ENCODE data around the gene BANP. TPM values are rescaled to one million over a fixed set of nuclear protein-coding genes. Genes with fewer than 3 reads are reported as not detected.
"Not testable (repeated sequence)": the region's sequence is repeated elsewhere in the genome, so short reads cannot be mapped to it uniquely, and the experiment has no call there.

BANP gene
- total and polyA plus RNA-seq, 2 donors (not counting 1 experiment from before 2014, with no cell fraction given) = 9.3 to 31.0 TPM

- H3K27me3 ChIP-seq (ENCODE audit: control insufficient read depth, insufficient read depth, low read length) = no peaks in the 10 kb centered on the region
- no peak for DNase-seq (ENCODE audit: low read depth in 2 of 2)
- no peak overlapping the region for H3K4me2 ChIP-seq (ENCODE audit: extremely low read depth, insufficient read depth, low read length)
- no peaks in the 10 kb centered on the region for H3K4me1 ChIP-seq (ENCODE audit: control insufficient read depth, extremely low read depth, insufficient read depth, low read length)
- H3K9ac ChIP-seq (ENCODE audit: insufficient read depth, low read length) = no peak overlapping the region
- no peak overlapping the region for H2AFZ ChIP-seq (ENCODE audit: low read length)
- no peaks in the 10 kb centered on the region for H3K79me2 ChIP-seq (ENCODE audit: control insufficient read depth, insufficient read depth, low read length)
- no peaks in the 10 kb centered on the region for H3K9me3 ChIP-seq (ENCODE audit: control insufficient read depth, insufficient read depth, low read depth, low read length)
- no peak overlapping the region for H3K4me3 ChIP-seq (replicated peaks in 1 of 4; ENCODE audit: control extremely low read depth in 1 of 4, insufficient read depth in 1 of 4, low read depth in 3 of 4, low read length in 4 of 4)
- TF ChIP-seq CTCF (conservative IDR thresholded peaks at IDR 0.05 in 1 of 2, IDR thresholded peaks at IDR 0.05 in 1 of 2; ENCODE audit: low read depth in 1 of 2, low read length in 2 of 2) (no peak), EZH2 (IDR thresholded peaks at IDR 0.05; ENCODE audit: low read length, missing control alignments) (no peak)
- no peaks in the 10 kb centered on the region for H3K36me3 ChIP-seq (ENCODE audit: control insufficient read depth, insufficient read depth, low read length)
- H4K20me1 ChIP-seq (ENCODE audit: control insufficient read depth, extremely low read depth, insufficient read depth, low read length) = no peaks in the 10 kb centered on the region
- H3K27ac ChIP-seq (ENCODE audit: insufficient read depth, low read length) = no peak overlapping the region
Observed at GRCh38 chr16:87979352-87979751, 28.1 kb downstream of the BANP start.

- not testable (repeated sequence) for H3K27ac ChIP-seq (ENCODE audit: insufficient read depth, low read length); H3K4me1 ChIP-seq (ENCODE audit: control insufficient read depth, extremely low read depth, insufficient read depth, low read length); H3K9ac ChIP-seq (ENCODE audit: insufficient read depth, low read length); H3K9me3 ChIP-seq (ENCODE audit: control insufficient read depth, insufficient read depth, low read depth, low read length); H3K4me3 ChIP-seq (replicated peaks in 1 of 4; ENCODE audit: control extremely low read depth in 1 of 4, insufficient read depth in 1 of 4, low read depth in 3 of 4, low read length in 4 of 4); H3K4me2 ChIP-seq (ENCODE audit: extremely low read depth, insufficient read depth, low read length); H3K27me3 ChIP-seq (ENCODE audit: control insufficient read depth, insufficient read depth, low read length); H2AFZ ChIP-seq (ENCODE audit: low read length); H3K36me3 ChIP-seq (ENCODE audit: control insufficient read depth, insufficient read depth, low read length); H3K79me2 ChIP-seq (ENCODE audit: control insufficient read depth, insufficient read depth, low read length); H4K20me1 ChIP-seq (ENCODE audit: control insufficient read depth, extremely low read depth, insufficient read depth, low read length); DNase-seq (ENCODE audit: low read depth in 2 of 2)
Observed at GRCh38 chr16:87979911-87980630, 28.8 kb downstream of the BANP start.

- not testable (repeated sequence) for H2AFZ ChIP-seq (ENCODE audit: low read length); H3K9ac ChIP-seq (ENCODE audit: insufficient read depth, low read length); DNase-seq (ENCODE audit: low read depth in 2 of 2); H3K9me3 ChIP-seq (ENCODE audit: control insufficient read depth, insufficient read depth, low read depth, low read length); H4K20me1 ChIP-seq (ENCODE audit: control insufficient read depth, extremely low read depth, insufficient read depth, low read length); H3K36me3 ChIP-seq (ENCODE audit: control insufficient read depth, insufficient read depth, low read length); H3K4me3 ChIP-seq (replicated peaks in 1 of 4; ENCODE audit: control extremely low read depth in 1 of 4, insufficient read depth in 1 of 4, low read depth in 3 of 4, low read length in 4 of 4); H3K27ac ChIP-seq (ENCODE audit: insufficient read depth, low read length); H3K27me3 ChIP-seq (ENCODE audit: control insufficient read depth, insufficient read depth, low read length); H3K4me2 ChIP-seq (ENCODE audit: extremely low read depth, insufficient read depth, low read length); H3K4me1 ChIP-seq (ENCODE audit: control insufficient read depth, extremely low read depth, insufficient read depth, low read length); H3K79me2 ChIP-seq (ENCODE audit: control insufficient read depth, insufficient read depth, low read length)
Observed at GRCh38 chr16:87981376-87981775, 30.1 kb downstream of the BANP start.

- Histone ChIP-seq H3K36me3 (ENCODE audit: control insufficient read depth, insufficient read depth, low read length) (no peaks in the 10 kb centered on the region), H2AFZ (ENCODE audit: low read length) (no peak overlapping the region), H3K4me1 (ENCODE audit: control insufficient read depth, extremely low read depth, insufficient read depth, low read length) (no peaks in the 10 kb centered on the region), H3K9me3 (ENCODE audit: control insufficient read depth, insufficient read depth, low read depth, low read length) (no peaks in the 10 kb centered on the region), H3K9ac (ENCODE audit: insufficient read depth, low read length) (no peak overlapping the region), H3K79me2 (ENCODE audit: control insufficient read depth, insufficient read depth, low read length) (no peaks in the 10 kb centered on the region), H3K27me3 (ENCODE audit: control insufficient read depth, insufficient read depth, low read length) (no peaks in the 10 kb centered on the region), H3K4me2 (ENCODE audit: extremely low read depth, insufficient read depth, low read length) (no peak overlapping the region), H3K4me3 (replicated peaks in 1 of 4; ENCODE audit: control extremely low read depth in 1 of 4, insufficient read depth in 1 of 4, low read depth in 3 of 4, low read length in 4 of 4) (no peak overlapping the region), H4K20me1 (ENCODE audit: control insufficient read depth, extremely low read depth, insufficient read depth, low read length) (no peaks in the 10 kb centered on the region), H3K27ac (ENCODE audit: insufficient read depth, low read length) (no peak overlapping the region)
- no peak for DNase-seq (ENCODE audit: low read depth in 2 of 2)
- TF ChIP-seq CTCF (conservative IDR thresholded peaks at IDR 0.05 in 1 of 2, IDR thresholded peaks at IDR 0.05 in 1 of 2; ENCODE audit: low read depth in 1 of 2, low read length in 2 of 2) (no peak), EZH2 (IDR thresholded peaks at IDR 0.05; ENCODE audit: low read length, missing control alignments) (no peak)
Observed at GRCh38 chr16:87982581-87983041, 31.4 kb downstream of the BANP start.

Data from fibroblast of lung (primary cell).